ENCODE data around the gene PSMB3. TPM values are rescaled to one million over a fixed set of nuclear protein-coding genes. Genes with fewer than 3 reads are reported as not detected.
A peak's percentile ranks its signal among the peaks of the same experiment; 100 is the strongest.

The PSMB3 gene
- total and polyA plus RNA-seq, 9 of the 15 experiments (the other 6 are each of a cell fraction or from before 2014, with no cell fraction given): 460 to 2,775 (median 574) TPM

GRCh38 chr17:38729886-38730525, 22.5 kb upstream of the PSMB3 start, which contains the start of gene CISD3 (continued):
- TF ChIP-seq BCLAF1 (IDR thresholded peaks at IDR 0.05; ENCODE audit: borderline replicate concordance in 1 of 2, control insufficient read depth in 1 of 2, low read depth in 2 of 2, low read length in 1 of 2): peak in 1 of 2 experiments; percentile 49; a peak in 1 of 4 replicates
- peak in 1 of 3 experiments; percentile 14; a peak in 2 of 6 replicates for TF ChIP-seq ZBTB11 (CRISPR knock-in tag; IDR thresholded peaks at IDR 0.05)
- TF ChIP-seq NCOA6 (IDR thresholded peaks at IDR 0.05): no peak
- TF ChIP-seq ELF1 (tag; IDR thresholded peaks at IDR 0.05): peak; percentile 91
- peak in 1 of 2 experiments; percentile 88 for TF ChIP-seq E2F6 (IDR thresholded peaks at IDR 0.05; ENCODE audit: borderline replicate concordance in 1 of 2, extremely low read depth in 1 of 2, insufficient read depth in 1 of 2, insufficient read length in 1 of 2, low read depth in 1 of 2, low read length in 1 of 2, poor library complexity in 1 of 2, severe bottlenecking in 1 of 2)
- TF ChIP-seq SAFB2 (IDR thresholded peaks at IDR 0.05; ENCODE audit: borderline replicate concordance, low read depth, low read length, severe bottlenecking): no peak
- TF ChIP-seq TAF1 (IDR thresholded peaks at IDR 0.05; ENCODE audit: control insufficient read depth, extremely low read depth, insufficient read depth, low read length, severe bottlenecking): peak; percentile 31
- 0 out of 2 replicates have a peak, but pooled peaks have one; percentile 6 for TF ChIP-seq ZBED1 (IDR thresholded peaks at IDR 0.05)
- no peak for TF ChIP-seq ZNF589 (CRISPR knock-in tag; IDR thresholded peaks at IDR 0.05; ENCODE audit: low read depth)
- TF ChIP-seq HOMEZ (CRISPR knock-in tag; IDR thresholded peaks at IDR 0.05): no peak
- TF ChIP-seq ZNF766 (CRISPR knock-in tag; conservative IDR thresholded peaks at IDR 0.05): 0 out of 2 replicates have a peak, but pooled peaks have one; percentile 30
- TF ChIP-seq NFIC (IDR thresholded peaks at IDR 0.05): peak; percentile 17; the same call in 1 of the 2 replicates
- no peak for TF ChIP-seq CREB3 (tag; conservative IDR thresholded peaks at IDR 0.05; ENCODE audit: low read depth)
- TF ChIP-seq ATF1 (CRISPR knock-in tag; IDR thresholded peaks at IDR 0.05): no peak
- peak; percentile 25; the same call in 1 of the 2 replicates for TF ChIP-seq ATF1 (tag; IDR thresholded peaks at IDR 0.05)

Data from K562 (cell line).